Neuronal stem cell (in vitro differentiated cells): ENCODE data around the gene PFAS.

Source experiments
- DNase-seq: peaks from one replicate; pipeline ENCODE4 v3.0.0-alpha.2; 2013; ENCODE audit warnings: low spot score
- H2AFZ ChIP-seq: one replicate; pipeline ENCODE4 v1.6.1; 2013; ENCODE audit warnings: mild to moderate bottlenecking, low read length, inconsistent platforms
- H2AK5ac ChIP-seq: 2 replicates; pipeline ENCODE4 v1.6.1; 2013; ENCODE audit warnings: low read depth, mild to moderate bottlenecking, inconsistent platforms, low read length, moderate library complexity, mixed read lengths
- H2BK120ac ChIP-seq: 2 replicates; pipeline ENCODE4 v1.6.1; 2013; ENCODE audit warnings: low read depth, mild to moderate bottlenecking, inconsistent platforms, low read length, moderate library complexity, mixed read lengths
- H2BK12ac ChIP-seq: one replicate; pipeline ENCODE4 v1.6.1; 2013; ENCODE audit warnings: low read length, inconsistent platforms
- H2BK15ac ChIP-seq: 2 replicates; pipeline ENCODE4 v1.6.1; 2013; ENCODE audit warnings: mild to moderate bottlenecking, low read length, inconsistent platforms, mixed read lengths
- H2BK5ac ChIP-seq: one replicate; pipeline ENCODE4 v1.6.1; 2013; ENCODE audit warnings: inconsistent platforms, mild to moderate bottlenecking, low read length, moderate library complexity
- H3K14ac ChIP-seq: one replicate; pipeline ENCODE4 v1.6.1; 2013; ENCODE audit warnings: low read length, inconsistent platforms
- H3K18ac ChIP-seq: 2 replicates; pipeline ENCODE4 v1.6.1; 2013; ENCODE audit warnings: low read length, inconsistent platforms
- H3K23ac ChIP-seq: 2 replicates; pipeline ENCODE4 v1.6.1; 2013; ENCODE audit warnings: low read depth, mild to moderate bottlenecking, mixed read lengths, low read length, inconsistent platforms; ENCODE audit not compliant: poor library complexity
- H3K27ac ChIP-seq: replicated peaks from 3 replicates; pipeline ENCODE4 v1.5.1; 2013; ENCODE audit warnings: low read length, inconsistent platforms
- H3K27me3 ChIP-seq, 3 experiments: 2 replicates each; pipeline ENCODE4 v1.6.1; 2013; ENCODE audit warnings: low read length in 3 of 3, mild to moderate bottlenecking in 2 of 3, inconsistent platforms in 1 of 3, low read depth in 1 of 3, mixed read lengths in 1 of 3, moderate library complexity in 1 of 3; ENCODE audit not compliant: control insufficient read depth in 3 of 3, insufficient read depth in 3 of 3
- H3K36me3 ChIP-seq, 2 donors: replicated peaks in 1 of 2; 2 replicates each; pipeline ENCODE4 v1.6.1; 2013; ENCODE audit warnings: low read length in 2 of 2; ENCODE audit not compliant: control insufficient read depth in 2 of 2, insufficient read depth in 2 of 2
- H3K4ac ChIP-seq: 2 replicates; pipeline ENCODE4 v1.6.1; 2013; ENCODE audit warnings: inconsistent platforms, mild to moderate bottlenecking, low read length, moderate library complexity
- H3K4me1 ChIP-seq, 2 donors: 1 replicate in 1 of 2; 2 replicates in 1 of 2; pipeline ENCODE4 v1.6.1; 2013; ENCODE audit warnings: low read length in 2 of 2, low read depth in 1 of 2; ENCODE audit not compliant: control insufficient read depth in 2 of 2, insufficient read depth in 1 of 2
- H3K4me2 ChIP-seq: one replicate; pipeline ENCODE4 v1.6.1; 2013; ENCODE audit warnings: mild to moderate bottlenecking, low read length, inconsistent platforms; ENCODE audit not compliant: insufficient read depth, poor library complexity, severe bottlenecking
- H3K4me3 ChIP-seq, 2 donors: 2 replicates each; pipeline ENCODE4 v1.5.1; 2013; ENCODE audit warnings: low read length in 2 of 2, mild to moderate bottlenecking in 2 of 2, inconsistent platforms in 1 of 2, moderate library complexity in 1 of 2
- H3K79me1 ChIP-seq: one replicate; pipeline ENCODE4 v1.6.1; 2013; ENCODE audit warnings: low read depth, mild to moderate bottlenecking, inconsistent platforms, low read length, moderate library complexity
- H3K9ac ChIP-seq: one replicate; pipeline ENCODE4 v1.6.1; 2013; ENCODE audit warnings: mild to moderate bottlenecking, low read depth, low read length, inconsistent platforms; ENCODE audit not compliant: poor library complexity
- H3K9me3 ChIP-seq, 2 donors: replicated peaks in 1 of 2; 2 replicates each; pipeline versions ENCODE3 to v1.6.1; 2013; ENCODE audit warnings: low read length in 2 of 2, mild to moderate bottlenecking in 2 of 2, inconsistent platforms in 1 of 2, low read depth in 1 of 2, mixed read lengths in 1 of 2, moderate library complexity in 1 of 2; ENCODE audit not compliant: control insufficient read depth in 2 of 2, insufficient read depth in 1 of 2
- H4K8ac ChIP-seq: one replicate; pipeline ENCODE4 v1.6.1; 2013; ENCODE audit warnings: low read depth, mild to moderate bottlenecking, inconsistent platforms, low read length, moderate library complexity
- H4K91ac ChIP-seq: one replicate; pipeline ENCODE4 v1.6.1; 2013; ENCODE audit warnings: low read length, low read depth, mild to moderate bottlenecking, inconsistent platforms; ENCODE audit not compliant: poor library complexity
- WGBS, 2 donors: extraction: QIAGEN DNeasy Blood & Tissue Kit; methylation state at CpG; one replicate each; pipeline ENCODE4 v1.1.7; 2013; ENCODE audit warnings: missing lambda C conversion rate in 2 of 2, mixed read lengths in 1 of 2; ENCODE audit not compliant: insufficient read length in 2 of 2, insufficient replicate concordance in 1 of 2; ENCODE audit errors: extremely low coverage in 2 of 2; 5-methylcytosine and 5-hydroxymethylcytosine counted together

Gene PFAS

GRCh38 chr17:8266648-8267479 is 17.8 kb downstream of the PFAS start:
- Histone ChIP-seq H4K91ac (no peak overlapping the region), H3K27me3 (no peaks in the 10 kb centered on the region), H3K79me1 (peaks cover 8% of the 10 kb centered on the region), H3K9me3 (peaks cover 0 to 1% of the 10 kb centered on the region in 2 donors), H4K8ac (peak overlapping the region; percentile 65), H2AFZ (no peak overlapping the region), H3K9ac (peak overlapping the region; percentile 60), H3K4me1 (no peaks in the 10 kb centered on the region), H2BK12ac (no peak overlapping the region), H2BK120ac (no peak overlapping the region), H3K27ac (no peak overlapping the region), H3K4ac (no peak overlapping the region), H3K23ac (peak overlapping the region; percentile 31), H3K14ac (no peak overlapping the region), H3K4me3 (no peak overlapping the region), H3K18ac (no peak overlapping the region), H2AK5ac (no peak overlapping the region), H3K4me2 (no peak overlapping the region), H2BK15ac (no peak overlapping the region), H2BK5ac (peak overlapping the region; percentile 66), H3K36me3 (peaks cover 72 to 91% of the 10 kb centered on the region in 2 donors)
- no peak for DNase-seq
- WGBS, 2 donors, result no CpG with 5 or more reads among the region's 29 CpGs

- Histone ChIP-seq H3K4me3 (no peak overlapping the region), H3K27me3 (no peaks in the 10 kb centered on the region), H3K79me1 (peaks cover 8% of the 10 kb centered on the region), H4K91ac (no peak overlapping the region), H2BK15ac (no peak overlapping the region), H3K27ac (no peak overlapping the region), H4K8ac (peak overlapping the region; percentile 65), H3K23ac (peak overlapping the region; percentile 31), H3K9me3 (peaks cover 0 to 1% of the 10 kb centered on the region in 2 donors), H2BK12ac (no peak overlapping the region), H3K18ac (peak overlapping the region; percentile 28), H2BK5ac (peak overlapping the region; percentile 66), H3K14ac (no peak overlapping the region), H3K9ac (no peak overlapping the region), H3K4me1 (no peaks in the 10 kb centered on the region), H3K4ac (no peak overlapping the region), H2BK120ac (no peak overlapping the region), H3K4me2 (no peak overlapping the region), H3K36me3 (peaks cover 69 to 89% of the 10 kb centered on the region in 2 donors), H2AFZ (no peak overlapping the region), H2AK5ac (no peak overlapping the region)
- no CpG with 5 or more reads among the region's 13 CpGs for WGBS, 2 donors
- no peak for DNase-seq
Measured at GRCh38 chr17:8267480-8268147, 18.5 kb downstream of the PFAS start.

DNA sequence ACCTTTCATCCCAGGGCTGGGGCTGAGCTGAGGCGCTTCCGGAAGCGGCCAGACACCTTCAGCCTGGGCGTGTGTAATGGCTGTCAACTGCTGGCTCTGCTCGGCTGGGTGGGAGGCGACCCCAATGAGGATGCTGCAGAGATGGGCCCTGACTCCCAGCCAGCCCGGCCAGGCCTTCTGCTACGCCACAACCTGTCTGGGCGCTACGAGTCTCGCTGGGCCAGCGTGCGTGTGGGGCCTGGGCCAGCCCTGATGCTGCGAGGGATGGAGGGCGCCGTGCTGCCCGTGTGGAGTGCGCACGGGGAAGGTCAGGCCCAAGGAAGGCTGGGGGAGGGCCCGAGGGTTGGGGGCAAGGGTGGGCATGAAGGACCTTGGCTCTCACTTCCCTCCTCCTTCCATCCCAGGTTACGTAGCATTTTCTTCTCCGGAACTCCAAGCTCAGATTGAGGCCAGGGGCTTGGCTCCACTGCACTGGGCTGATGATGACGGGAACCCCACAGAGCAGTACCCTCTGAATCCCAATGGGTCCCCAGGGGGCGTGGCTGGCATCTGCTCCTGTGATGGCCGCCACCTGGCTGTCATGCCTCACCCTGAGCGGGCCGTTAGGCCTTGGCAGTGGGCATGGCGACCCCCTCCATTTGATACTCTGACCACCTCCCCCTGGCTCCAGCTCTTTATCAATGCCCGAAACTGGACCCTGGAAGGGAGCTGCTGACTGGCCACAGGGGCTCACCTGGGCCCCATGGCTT is 19.6 kb downstream of the PFAS start:
- Histone ChIP-seq H3K9me3 (peaks cover 0 to 1% of the 10 kb centered on the region in 2 donors), H3K9ac (no peak overlapping the region), H3K4me3 (no peak overlapping the region), H3K79me1 (peaks cover 8% of the 10 kb centered on the region), H3K4me2 (no peak overlapping the region), H3K18ac (no peak overlapping the region), H2AK5ac (no peak overlapping the region), H2BK5ac (peak overlapping the region; percentile 66), H3K27me3 (no peaks in the 10 kb centered on the region), H4K91ac (no peak overlapping the region), H3K4ac (no peak overlapping the region), H4K8ac (no peak overlapping the region), H3K23ac (peak overlapping the region; percentile 55), H2BK120ac (no peak overlapping the region), H3K4me1 (no peaks in the 10 kb centered on the region), H3K36me3 (peaks cover 58 to 80% of the 10 kb centered on the region in 2 donors), H2BK15ac (no peak overlapping the region), H2BK12ac (no peak overlapping the region), H3K14ac (no peak overlapping the region), H2AFZ (no peak overlapping the region), H3K27ac (no peak overlapping the region)
- no CpG with 5 or more reads among the region's 29 CpGs for WGBS, 2 donors
- no peak for DNase-seq

- H3K9me3 ChIP-seq, result peaks cover 0 to 1% of the 10 kb centered on the region in 2 donors
- H3K27me3 ChIP-seq, result no peaks in the 10 kb centered on the region
- H2BK120ac ChIP-seq, result no peak overlapping the region
- no peak overlapping the region for H3K9ac ChIP-seq
- H3K4ac ChIP-seq, result no peak overlapping the region
- H3K27ac ChIP-seq, result no peak overlapping the region
- H2BK5ac ChIP-seq, result no peak overlapping the region
- H3K79me1 ChIP-seq, result peaks cover 2% of the 10 kb centered on the region
- H2AFZ ChIP-seq, result no peak overlapping the region
- H4K91ac ChIP-seq, result no peak overlapping the region
- WGBS, 2 donors, result no CpG with 5 or more reads among the region's 1 CpG
- no peak overlapping the region for H3K18ac ChIP-seq
- DNase-seq, result no peak
- peaks cover 31 to 55% of the 10 kb centered on the region in 2 donors for H3K36me3 ChIP-seq
- no peak overlapping the region for H2AK5ac ChIP-seq
- no peak overlapping the region for H2BK15ac ChIP-seq
- H3K23ac ChIP-seq, result no peak overlapping the region
- no peak overlapping the region for H4K8ac ChIP-seq
- H3K4me1 ChIP-seq, result no peaks in the 10 kb centered on the region
- no peak overlapping the region for H2BK12ac ChIP-seq
- H3K4me2 ChIP-seq, result no peak overlapping the region
- H3K4me3 ChIP-seq, result no peak overlapping the region
- no peak overlapping the region for H3K14ac ChIP-seq
Measured at GRCh38 chr17:8272421-8272820, 23.3 kb downstream of the PFAS start.
